Erythroblast (primary cell): ENCODE measurements around the gene ITPR3.

Source experiments
- GATA1 ChIP-seq: IDR thresholded peaks from 2 replicates; pipeline ENCODE4 v1.6.1; 2011; ENCODE audit warnings: low read depth, mild to moderate bottlenecking, control low read depth, low read length, moderate library complexity
- POLR2A ChIP-seq: IDR thresholded peaks from 2 replicates; pipeline ENCODE4 v1.6.1; 2011; ENCODE audit warnings: mild to moderate bottlenecking, low read length

- TF ChIP-seq POLR2A (no peak), GATA1 (no peak)
Measured at GRCh38 chr6:33683051-33683571, 62.0 kb downstream of the ITPR3 start.
